Neural progenitor cell (in vitro differentiated cells): Measurements from ENCODE around the gene THRB. TPM values are rescaled to one million over a fixed set of nuclear protein-coding genes. Genes with fewer than 3 reads are reported as not detected.

Experiments
- DNase-seq: peaks from one replicate; pipeline ENCODE4 v3.0.0-alpha.2; 2016; ENCODE audit warnings: low spot score
- H2AFZ ChIP-seq: fragments of 200-600 bp; sonication (generic); replicated peaks from 2 replicates; pipeline ENCODE4 v1.6.1; 2016; ENCODE audit warnings: antibody characterized with exemption
- H3F3A ChIP-seq: fragments of 200-600 bp; sonication (generic); 2 replicates; pipeline ENCODE4 v1.6.1; 2016; ENCODE audit warnings: antibody characterized with exemption, low read depth
- H3K27ac ChIP-seq: fragments of 200-600 bp; sonication (generic); 2 replicates; pipeline ENCODE4 v1.5.1; 2016; ENCODE audit warnings: mild to moderate bottlenecking
- H3K27me3 ChIP-seq: fragments of 200-600 bp; sonication (generic); 2 replicates; pipeline ENCODE4 v1.6.1; 2016; ENCODE audit warnings: mild to moderate bottlenecking, moderate library complexity
- H3K36me3 ChIP-seq: fragments of 200-600 bp; sonication (generic); 2 replicates; pipeline ENCODE4 v1.5.1; 2016
- H3K4me1 ChIP-seq: fragments of 200-600 bp; sonication (generic); 2 replicates; pipeline ENCODE4 v1.6.1; 2016; ENCODE audit warnings: mixed run types
- H3K4me2 ChIP-seq: fragments of 200-600 bp; sonication (generic); 2 replicates; pipeline ENCODE4 v1.6.1; 2016
- H3K4me3 ChIP-seq: fragments of 200-600 bp; sonication (generic); 2 replicates; pipeline ENCODE4 v1.5.1; 2016
- H3K79me2 ChIP-seq: fragments of 200-600 bp; sonication (generic); 2 replicates; pipeline ENCODE4 v1.6.1; 2016; ENCODE audit warnings: low read depth
- H3K9ac ChIP-seq: fragments of 200-600 bp; sonication (generic); 2 replicates; pipeline ENCODE4 v1.6.1; 2016
- H3K9me3 ChIP-seq: fragments of 200-600 bp; sonication (generic); 2 replicates; pipeline ENCODE4 v1.5.1; 2016; ENCODE audit warnings: low read depth
- H4K20me1 ChIP-seq: fragments of 200-600 bp; sonication (generic); 2 replicates; pipeline ENCODE4 v1.6.1; 2016; ENCODE audit warnings: low read depth
- H3K27ac Mint-ChIP-seq: 3 replicates; pipeline ENCODE4 v1.8.0; 2021; ENCODE audit warnings: mixed read lengths
- H3K27me3 Mint-ChIP-seq: 2 replicates; pipeline ENCODE4 v1.8.0; 2022; ENCODE audit warnings: low read depth, mild to moderate bottlenecking, inconsistent platforms, moderate library complexity, mixed read lengths; ENCODE audit not compliant: insufficient read depth
- H3K36me3 Mint-ChIP-seq: 3 replicates; pipeline ENCODE4 v1.8.0; 2021; ENCODE audit warnings: mixed read lengths
- H3K4me1 Mint-ChIP-seq: 3 replicates; pipeline ENCODE4 v1.8.0; 2021; ENCODE audit warnings: mixed read lengths
- H3K4me3 Mint-ChIP-seq: 3 replicates; pipeline ENCODE4 v1.8.0; 2021; ENCODE audit warnings: mild to moderate bottlenecking, moderate library complexity, mixed read lengths
- H3K9me3 Mint-ChIP-seq: 3 replicates; pipeline ENCODE4 v1.8.0; 2020; ENCODE audit warnings: mixed read lengths
- EZH2 ChIP-seq: fragments of 200-600 bp; sonication (generic); IDR thresholded peaks from 2 replicates; pipeline ENCODE4 v1.6.1; 2017; ENCODE audit warnings: antibody characterized with exemption, mild to moderate bottlenecking, moderate library complexity
- EZH2phosphoT487 ChIP-seq: fragments of 200-600 bp; sonication (generic); IDR thresholded peaks from 2 replicates; pipeline ENCODE4 v1.6.1; 2017; ENCODE audit warnings: antibody characterized with exemption
- total RNA-seq: library from RNA; depleted of rRNA; stranded (reverse); fragments of >200 nt; gene quantifications from 2 replicates; pipeline ENCODE4 v1.2.3, GENCODE V29; 2015; ENCODE audit warnings: low replicate concordance
- TF ChIP-seq, protein P1 (sequence below): fragments of 200-600 bp; sonication (generic); IDR thresholded peaks from 2 replicates; pipeline ENCODE4 v1.5.1; 2017; ENCODE audit warnings: antibody characterized with exemption, mild to moderate bottlenecking

The THRB gene
- total RNA-seq, 1 donor from 2014 or later: 1.2 TPM

- Histone ChIP-seq H3K4me2 (no peak overlapping the region), H3F3A (no peaks in the 10 kb centered on the region), H3K9ac (no peak overlapping the region), H3K79me2 (no peaks in the 10 kb centered on the region), H3K27ac (no peak overlapping the region), H3K4me1 (no peaks in the 10 kb centered on the region), H3K27me3 (no peaks in the 10 kb centered on the region), H3K4me3 (no peak overlapping the region), H2AFZ (no peak overlapping the region), H4K20me1 (no peaks in the 10 kb centered on the region), H3K9me3 (no peaks in the 10 kb centered on the region), H3K36me3 (no peaks in the 10 kb centered on the region)
- no peak overlapping the region for H3K27ac Mint-ChIP-seq
- no peak for DNase-seq
- H3K36me3 Mint-ChIP-seq: no peaks in the 10 kb centered on the region
- H3K4me3 Mint-ChIP-seq: no peak overlapping the region
- no peak for TF ChIP-seq EZH2
- no peak for TF ChIP-seq EZH2phosphoT487
- TF ChIP-seq, protein P1, sequence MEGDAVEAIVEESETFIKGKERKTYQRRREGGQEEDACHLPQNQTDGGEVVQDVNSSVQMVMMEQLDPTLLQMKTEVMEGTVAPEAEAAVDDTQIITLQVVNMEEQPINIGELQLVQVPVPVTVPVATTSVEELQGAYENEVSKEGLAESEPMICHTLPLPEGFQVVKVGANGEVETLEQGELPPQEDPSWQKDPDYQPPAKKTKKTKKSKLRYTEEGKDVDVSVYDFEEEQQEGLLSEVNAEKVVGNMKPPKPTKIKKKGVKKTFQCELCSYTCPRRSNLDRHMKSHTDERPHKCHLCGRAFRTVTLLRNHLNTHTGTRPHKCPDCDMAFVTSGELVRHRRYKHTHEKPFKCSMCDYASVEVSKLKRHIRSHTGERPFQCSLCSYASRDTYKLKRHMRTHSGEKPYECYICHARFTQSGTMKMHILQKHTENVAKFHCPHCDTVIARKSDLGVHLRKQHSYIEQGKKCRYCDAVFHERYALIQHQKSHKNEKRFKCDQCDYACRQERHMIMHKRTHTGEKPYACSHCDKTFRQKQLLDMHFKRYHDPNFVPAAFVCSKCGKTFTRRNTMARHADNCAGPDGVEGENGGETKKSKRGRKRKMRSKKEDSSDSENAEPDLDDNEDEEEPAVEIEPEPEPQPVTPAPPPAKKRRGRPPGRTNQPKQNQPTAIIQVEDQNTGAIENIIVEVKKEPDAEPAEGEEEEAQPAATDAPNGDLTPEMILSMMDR: no peak
- peaks cover 2% of the 10 kb centered on the region for H3K27me3 Mint-ChIP-seq
- H3K9me3 Mint-ChIP-seq: no peaks in the 10 kb centered on the region
- H3K4me1 Mint-ChIP-seq: no peaks in the 10 kb centered on the region
Observed at GRCh38 chr3:24539699-24540098, 45.0 kb upstream of the THRB start.

GRCh38 chr3:24538891-24539290 is 44.2 kb upstream of the THRB start:
- H3K27me3 ChIP-seq: no peaks in the 10 kb centered on the region
- TF ChIP-seq, protein P1: no peak
- TF ChIP-seq EZH2: no peak
- no peak for TF ChIP-seq EZH2phosphoT487

DNA sequence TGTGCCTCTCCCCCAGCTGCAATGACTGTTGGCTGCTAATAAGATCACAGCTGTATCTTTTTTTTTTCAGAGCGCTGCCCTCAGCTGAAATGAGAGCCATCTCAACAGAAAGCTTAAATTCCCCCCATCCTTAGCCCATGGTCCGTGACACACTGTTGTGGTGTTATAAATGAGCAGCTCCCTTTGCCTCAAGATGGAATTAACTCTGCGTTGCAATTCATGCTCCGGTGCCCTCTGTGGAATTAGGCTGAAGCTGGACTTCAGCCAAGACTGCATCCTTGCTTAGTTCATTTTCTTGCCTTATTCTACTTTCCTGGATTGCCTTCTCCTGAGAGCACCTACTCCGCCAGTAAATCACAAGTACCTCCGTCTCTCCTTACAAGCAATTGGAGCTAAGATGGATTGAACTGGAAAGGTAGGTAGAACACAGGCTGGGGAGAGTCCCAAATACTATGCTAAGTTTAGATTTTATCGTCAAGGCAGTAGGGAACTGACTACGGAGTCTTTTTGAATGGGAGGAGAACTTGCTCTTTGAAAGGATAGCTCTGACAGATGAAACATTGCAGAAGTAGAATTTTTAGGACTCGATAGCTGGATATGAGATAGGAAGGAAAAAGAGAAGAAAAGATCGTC is 39.0 kb upstream of the THRB start:
- H3K4me3 Mint-ChIP-seq: no peak overlapping the region
- Histone ChIP-seq H3K4me1 (no peaks in the 10 kb centered on the region), H3K27ac (no peak overlapping the region), H3K27me3 (no peaks in the 10 kb centered on the region), H3K9me3 (no peaks in the 10 kb centered on the region), H3K9ac (no peak overlapping the region), H4K20me1 (no peaks in the 10 kb centered on the region), H3K36me3 (no peaks in the 10 kb centered on the region), H3K4me2 (no peak overlapping the region), H3K4me3 (no peak overlapping the region), H3K79me2 (no peaks in the 10 kb centered on the region), H2AFZ (no peak overlapping the region), H3F3A (no peaks in the 10 kb centered on the region)
- H3K9me3 Mint-ChIP-seq: no peaks in the 10 kb centered on the region
- H3K27me3 Mint-ChIP-seq: no peaks in the 10 kb centered on the region
- no peaks in the 10 kb centered on the region for H3K4me1 Mint-ChIP-seq
- H3K27ac Mint-ChIP-seq: no peak overlapping the region
- no peak for TF ChIP-seq EZH2
- TF ChIP-seq, protein P1: no peak
- no peak for TF ChIP-seq EZH2phosphoT487
- H3K36me3 Mint-ChIP-seq: no peaks in the 10 kb centered on the region
- DNase-seq: no peak

More at GRCh38 chr3:24538891-24539290, 44.2 kb upstream of the THRB start:
- Histone ChIP-seq H3F3A (no peaks in the 10 kb centered on the region), H3K36me3 (no peaks in the 10 kb centered on the region), H3K9me3 (no peaks in the 10 kb centered on the region), H3K79me2 (no peaks in the 10 kb centered on the region), H3K4me2 (no peak overlapping the region), H3K4me3 (no peak overlapping the region), H3K27ac (no peak overlapping the region), H3K9ac (no peak overlapping the region), H3K4me1 (no peaks in the 10 kb centered on the region), H2AFZ (no peak overlapping the region), H4K20me1 (no peaks in the 10 kb centered on the region)
- Mint-ChIP-seq H3K27ac (no peak overlapping the region), H3K4me3 (no peak overlapping the region), H3K9me3 (no peaks in the 10 kb centered on the region), H3K4me1 (no peaks in the 10 kb centered on the region), H3K27me3 (peaks cover 2% of the 10 kb centered on the region), H3K36me3 (no peaks in the 10 kb centered on the region)
- no peak for DNase-seq
